H9 (cell line): ENCODE data around the gene EMC8. TPM values are rescaled to one million over a fixed set of nuclear protein-coding genes. Genes with fewer than 3 reads are reported as not detected.

Experiments used
- DNase-seq: peaks from one replicate; pipeline ENCODE4 v3.0.0-alpha.2; 2017
- H2AFZ ChIP-seq: one replicate; pipeline ENCODE4 v1.6.1; 2013; ENCODE audit warnings: mild to moderate bottlenecking, low read length, control low read depth, moderate library complexity
- H2AK5ac ChIP-seq: 2 replicates; pipeline ENCODE4 v1.6.1; 2013; ENCODE audit warnings: low read length, control low read depth, mixed read lengths; ENCODE audit not compliant: insufficient read length
- H2BK120ac ChIP-seq: one replicate; pipeline ENCODE4 v1.6.1; 2013; ENCODE audit warnings: low read depth, mild to moderate bottlenecking, low read length, control low read depth, inconsistent platforms; ENCODE audit not compliant: poor library complexity, severe bottlenecking
- H2BK12ac ChIP-seq: 2 replicates; pipeline ENCODE4 v1.6.1; 2013; ENCODE audit warnings: low read length, control low read depth, mixed read lengths, low read depth; ENCODE audit not compliant: insufficient read length
- H2BK15ac ChIP-seq: 2 replicates; pipeline ENCODE4 v1.6.1; 2013; ENCODE audit warnings: low read depth, low read length, control low read depth
- H2BK20ac ChIP-seq: one replicate; pipeline ENCODE4 v1.6.1; 2013; ENCODE audit warnings: low read depth, mild to moderate bottlenecking, low read length, control low read depth, inconsistent platforms; ENCODE audit not compliant: poor library complexity, severe bottlenecking
- H2BK5ac ChIP-seq: 2 replicates; pipeline ENCODE4 v1.6.1; 2013; ENCODE audit warnings: low read length, control low read depth, mixed read lengths; ENCODE audit not compliant: insufficient read length
- H3K14ac ChIP-seq: 2 replicates; pipeline ENCODE4 v1.6.1; 2013; ENCODE audit warnings: low read length, control low read depth; ENCODE audit not compliant: insufficient read depth
- H3K18ac ChIP-seq: 2 replicates; pipeline ENCODE4 v1.6.1; 2013; ENCODE audit warnings: low read depth, mild to moderate bottlenecking, mixed read lengths, low read length, control low read depth; ENCODE audit not compliant: insufficient read length
- H3K23ac ChIP-seq: 2 replicates; pipeline ENCODE4 v1.6.1; 2013; ENCODE audit warnings: low read length, control low read depth, mixed read lengths, low read depth; ENCODE audit not compliant: insufficient read length
- H3K23me2 ChIP-seq: 2 replicates; pipeline ENCODE4 v1.6.1; 2013; ENCODE audit warnings: low read depth, mild to moderate bottlenecking, mixed read lengths, low read length, control low read depth; ENCODE audit not compliant: insufficient read length, poor library complexity, severe bottlenecking
- H3K27ac ChIP-seq: 2 replicates; pipeline ENCODE4 v1.5.1; 2013; ENCODE audit warnings: low read length, control low read depth, mixed read lengths, low read depth; ENCODE audit not compliant: insufficient read length
- H3K27me3 ChIP-seq: 2 replicates; pipeline ENCODE4 v1.6.1; 2013; ENCODE audit warnings: low read length, control low read depth, inconsistent platforms; ENCODE audit not compliant: insufficient read depth
- H3K4ac ChIP-seq: 2 replicates; pipeline ENCODE4 v1.6.1; 2013; ENCODE audit warnings: low read depth, mild to moderate bottlenecking, control low read depth, inconsistent platforms, low read length, moderate library complexity
- H3K4me1 ChIP-seq: 2 replicates; pipeline ENCODE4 v1.6.1; 2013; ENCODE audit warnings: low read length, control low read depth, inconsistent platforms; ENCODE audit not compliant: insufficient read depth
- H3K4me2 ChIP-seq: 2 replicates; pipeline ENCODE4 v1.6.1; 2013; ENCODE audit warnings: low read length, control low read depth, mixed read lengths; ENCODE audit not compliant: insufficient read length, insufficient read depth
- H3K56ac ChIP-seq: 2 replicates; pipeline ENCODE4 v1.6.1; 2013; ENCODE audit warnings: low read depth, mild to moderate bottlenecking, mixed read lengths, low read length, control low read depth; ENCODE audit not compliant: insufficient read length
- H3K79me1 ChIP-seq: 2 replicates; pipeline ENCODE4 v1.6.1; 2013; ENCODE audit warnings: low read depth, mild to moderate bottlenecking, moderate library complexity, low read length, control low read depth, inconsistent platforms; ENCODE audit not compliant: insufficient read depth, poor library complexity, severe bottlenecking
- H3K79me2 ChIP-seq: 2 replicates; pipeline ENCODE4 v1.6.1; 2013; ENCODE audit warnings: low read length, control low read depth, inconsistent platforms; ENCODE audit not compliant: insufficient read depth
- H3K9ac ChIP-seq: 2 replicates; pipeline ENCODE4 v1.6.1; 2013; ENCODE audit warnings: low read length, control low read depth, mixed read lengths; ENCODE audit not compliant: insufficient read length; ENCODE audit errors: extremely low read depth
- H3K9me3 ChIP-seq: one replicate; pipeline ENCODE4 v1.6.1; 2013; ENCODE audit warnings: low read depth, low read length, inconsistent platforms; ENCODE audit not compliant: control insufficient read depth
- H3T11ph ChIP-seq: one replicate; pipeline ENCODE4 v1.6.1; 2013; ENCODE audit warnings: mild to moderate bottlenecking, low read length, control low read depth, inconsistent platforms
- H4K20me1 ChIP-seq: one replicate; pipeline ENCODE4 v1.6.1; 2013; ENCODE audit not compliant: control insufficient read depth, insufficient read length, insufficient read depth
- H4K5ac ChIP-seq: 2 replicates; pipeline ENCODE4 v1.6.1; 2013; ENCODE audit warnings: low read depth, mild to moderate bottlenecking, mixed read lengths, low read length, control low read depth; ENCODE audit not compliant: insufficient read length
- H4K8ac ChIP-seq: replicated peaks from 2 replicates; pipeline ENCODE4 v1.6.1; 2013; ENCODE audit warnings: low read length, control low read depth, mixed read lengths, low read depth; ENCODE audit not compliant: insufficient read length
- H4K91ac ChIP-seq: 2 replicates; pipeline ENCODE4 v1.6.1; 2013; ENCODE audit warnings: low read depth, mild to moderate bottlenecking, moderate library complexity, mixed read lengths, low read length, control low read depth; ENCODE audit not compliant: insufficient read length
- H3K27ac Mint-ChIP-seq, 3 experiments: 2 replicates in 2 of 3; 3 replicates in 1 of 3; pipeline ENCODE4 v1.8.0; 2020 to 2021; ENCODE audit warnings: mixed read lengths in 3 of 3, mild to moderate bottlenecking in 1 of 3, moderate library complexity in 1 of 3
- H3K27me3 Mint-ChIP-seq: 2 replicates; pipeline ENCODE4 v1.8.0; 2021; ENCODE audit warnings: low read depth, mild to moderate bottlenecking, moderate library complexity, mixed read lengths
- H3K36me3 Mint-ChIP-seq, 3 experiments: 2 replicates in 2 of 3; 3 replicates in 1 of 3; pipeline ENCODE4 v1.8.0; 2020 to 2021; ENCODE audit warnings: low read depth in 3 of 3, mixed read lengths in 3 of 3; ENCODE audit not compliant: insufficient read depth in 1 of 3
- H3K4me1 Mint-ChIP-seq, 2 experiments: 2 replicates each; pipeline ENCODE4 v1.8.0; 2020; ENCODE audit warnings: mixed read lengths in 2 of 2
- H3K4me3 Mint-ChIP-seq, 2 experiments: 2 replicates in 1 of 2; 3 replicates in 1 of 2; pipeline ENCODE4 v1.8.0; 2020 to 2021; ENCODE audit warnings: mild to moderate bottlenecking in 2 of 2, mixed read lengths in 2 of 2, moderate library complexity in 1 of 2
- H3K9me3 Mint-ChIP-seq, 2 experiments: 2 replicates in 1 of 2; 3 replicates in 1 of 2; pipeline ENCODE4 v1.8.0; 2020; ENCODE audit warnings: mild to moderate bottlenecking in 2 of 2, mixed read lengths in 2 of 2, moderate library complexity in 1 of 2
- WGBS: extraction: QIAGEN DNeasy Blood & Tissue Kit; methylation state at CpG from one replicate; pipeline ENCODE4 v1.1.7; 2013; ENCODE audit warnings: missing lambda C conversion rate, low lambda C conversion rate, mixed read lengths; ENCODE audit not compliant: insufficient read length; ENCODE audit errors: extremely low coverage; 5-methylcytosine and 5-hydroxymethylcytosine counted together
- total RNA-seq: library from RNA; stranded (reverse); gene quantifications from 2 replicates; pipeline ENCODE4 v1.2.1, GENCODE V29; 2021
- TF ChIP-seq, protein P1 (sequence below): fragments of 200-600 bp; sonication (generic); conservative IDR thresholded peaks from 3 replicates; pipeline ENCODE4 v1.8.0; 2021; ENCODE audit warnings: antibody characterized with exemption, mild to moderate bottlenecking

The EMC8 gene
- total RNA-seq, 1 experiment from 2014 or later = 52.3 TPM

DNA sequence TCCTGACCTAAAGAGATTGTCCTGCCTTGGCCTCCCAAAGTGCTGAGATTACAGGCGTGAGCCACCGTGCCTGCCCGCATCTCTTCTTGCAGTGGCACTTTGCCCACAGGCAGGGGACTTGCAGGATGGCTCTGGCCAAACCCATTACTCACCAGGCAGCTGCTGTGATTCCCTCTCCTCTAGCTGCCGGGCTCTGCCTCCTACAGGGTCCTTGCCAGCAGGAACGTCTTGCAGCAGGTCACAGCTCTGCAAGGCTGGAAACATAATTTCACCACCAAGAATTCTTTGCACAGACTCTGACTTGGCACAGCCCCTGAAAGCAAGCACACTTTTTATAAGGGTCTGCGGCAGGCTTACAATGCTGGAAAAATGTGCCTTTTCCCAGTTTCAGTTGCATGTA, 20.4 kb upstream of the EMC8 start:
- Histone ChIP-seq H2BK120ac (no peak overlapping the region), H3K27ac (no peak overlapping the region), H3K9ac (no peak overlapping the region), H3K9me3 (no peaks in the 10 kb centered on the region), H2BK12ac (no peak overlapping the region), H3K14ac (no peak overlapping the region), H2AK5ac (no peak overlapping the region), H2BK20ac (no peak overlapping the region), H3K79me1 (no peaks in the 10 kb centered on the region), H2BK5ac (no peak overlapping the region), H3K56ac (no peak overlapping the region), H3K27me3 (no peaks in the 10 kb centered on the region), H3K4me2 (no peak overlapping the region), H2BK15ac (no peak overlapping the region), H4K91ac (no peak overlapping the region), H3K23me2 (no peaks in the 10 kb centered on the region), H3K18ac (no peak overlapping the region), H4K5ac (no peak overlapping the region), H4K20me1 (no peaks in the 10 kb centered on the region), H3K4me1 (no peaks in the 10 kb centered on the region), H3K23ac (no peak overlapping the region), H2AFZ (no peak overlapping the region), H3K79me2 (no peaks in the 10 kb centered on the region), H4K8ac (no peak overlapping the region), H3K4ac (no peak overlapping the region), H3T11ph (no peak overlapping the region)
- Mint-ChIP-seq H3K4me3 (no peak overlapping the region), H3K27me3 (peaks cover 36% of the 10 kb centered on the region), H3K9me3 (no peaks in the 10 kb centered on the region), H3K27ac (no peak overlapping the region), H3K4me1 (peaks cover 3 to 4% of the 10 kb centered on the region in 2 experiments), H3K36me3 (no peaks in the 10 kb centered on the region)
- DNase-seq = no peak
- TF ChIP-seq, protein P1, sequence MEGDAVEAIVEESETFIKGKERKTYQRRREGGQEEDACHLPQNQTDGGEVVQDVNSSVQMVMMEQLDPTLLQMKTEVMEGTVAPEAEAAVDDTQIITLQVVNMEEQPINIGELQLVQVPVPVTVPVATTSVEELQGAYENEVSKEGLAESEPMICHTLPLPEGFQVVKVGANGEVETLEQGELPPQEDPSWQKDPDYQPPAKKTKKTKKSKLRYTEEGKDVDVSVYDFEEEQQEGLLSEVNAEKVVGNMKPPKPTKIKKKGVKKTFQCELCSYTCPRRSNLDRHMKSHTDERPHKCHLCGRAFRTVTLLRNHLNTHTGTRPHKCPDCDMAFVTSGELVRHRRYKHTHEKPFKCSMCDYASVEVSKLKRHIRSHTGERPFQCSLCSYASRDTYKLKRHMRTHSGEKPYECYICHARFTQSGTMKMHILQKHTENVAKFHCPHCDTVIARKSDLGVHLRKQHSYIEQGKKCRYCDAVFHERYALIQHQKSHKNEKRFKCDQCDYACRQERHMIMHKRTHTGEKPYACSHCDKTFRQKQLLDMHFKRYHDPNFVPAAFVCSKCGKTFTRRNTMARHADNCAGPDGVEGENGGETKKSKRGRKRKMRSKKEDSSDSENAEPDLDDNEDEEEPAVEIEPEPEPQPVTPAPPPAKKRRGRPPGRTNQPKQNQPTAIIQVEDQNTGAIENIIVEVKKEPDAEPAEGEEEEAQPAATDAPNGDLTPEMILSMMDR = no peak
- no CpG with 5 or more reads among the region's 6 CpGs for WGBS
